ENCODE data around the gene TMEM243.

DNA sequence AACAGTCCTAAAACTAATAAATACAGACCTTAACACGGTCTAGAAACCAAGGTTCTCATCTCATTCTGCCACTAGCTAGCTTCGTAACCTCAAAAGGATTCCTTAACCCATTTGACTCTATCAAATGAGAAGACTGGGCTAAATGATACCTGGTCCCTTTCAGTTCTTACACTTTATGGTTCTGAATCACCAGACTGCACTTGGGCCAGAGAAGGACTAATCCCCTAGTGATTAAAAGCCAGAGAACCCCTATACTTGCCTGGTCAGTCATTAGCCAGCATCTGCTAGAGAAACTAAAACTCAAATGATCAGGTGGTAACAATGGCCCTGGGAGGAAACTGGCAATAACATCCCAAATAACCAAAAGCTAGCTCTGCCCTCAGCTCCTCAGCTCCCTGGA lies 16.8 kb downstream of the TMEM243 start:
- TF ChIP-seq EZH2 (IDR thresholded peaks at IDR 0.05; ENCODE audit: low read depth) = no peak
- TF ChIP-seq, protein P1, sequence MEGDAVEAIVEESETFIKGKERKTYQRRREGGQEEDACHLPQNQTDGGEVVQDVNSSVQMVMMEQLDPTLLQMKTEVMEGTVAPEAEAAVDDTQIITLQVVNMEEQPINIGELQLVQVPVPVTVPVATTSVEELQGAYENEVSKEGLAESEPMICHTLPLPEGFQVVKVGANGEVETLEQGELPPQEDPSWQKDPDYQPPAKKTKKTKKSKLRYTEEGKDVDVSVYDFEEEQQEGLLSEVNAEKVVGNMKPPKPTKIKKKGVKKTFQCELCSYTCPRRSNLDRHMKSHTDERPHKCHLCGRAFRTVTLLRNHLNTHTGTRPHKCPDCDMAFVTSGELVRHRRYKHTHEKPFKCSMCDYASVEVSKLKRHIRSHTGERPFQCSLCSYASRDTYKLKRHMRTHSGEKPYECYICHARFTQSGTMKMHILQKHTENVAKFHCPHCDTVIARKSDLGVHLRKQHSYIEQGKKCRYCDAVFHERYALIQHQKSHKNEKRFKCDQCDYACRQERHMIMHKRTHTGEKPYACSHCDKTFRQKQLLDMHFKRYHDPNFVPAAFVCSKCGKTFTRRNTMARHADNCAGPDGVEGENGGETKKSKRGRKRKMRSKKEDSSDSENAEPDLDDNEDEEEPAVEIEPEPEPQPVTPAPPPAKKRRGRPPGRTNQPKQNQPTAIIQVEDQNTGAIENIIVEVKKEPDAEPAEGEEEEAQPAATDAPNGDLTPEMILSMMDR (conservative IDR thresholded peaks at IDR 0.05) = no peak
